GM23338 (cell line): Measurements from ENCODE around the gene SIRT7. TPM values are rescaled to one million over a fixed set of nuclear protein-coding genes. Genes with fewer than 3 reads are reported as not detected.

ENCODE experiments used
- ATAC-seq: fragments of 200-7000 bp; cut with Tn5 transposase; 3 replicates; pipeline ENCODE4 v1.9.1; 2020
- DNase-seq: peaks from one replicate; pipeline ENCODE4 v3.0.0-alpha.2; 2015; ENCODE audit warnings: low spot score
- H2AFZ ChIP-seq: fragments of 200-600 bp; sonication (generic); 2 replicates; pipeline ENCODE4 v1.8.0; 2016; ENCODE audit warnings: antibody characterized with exemption, mild to moderate bottlenecking, moderate library complexity
- H3F3A ChIP-seq: fragments of 200-600 bp; sonication (generic); replicated peaks from 2 replicates; pipeline ENCODE4 v1.8.0; 2017; ENCODE audit warnings: antibody characterized with exemption, mixed run types, low read depth
- H3K27ac ChIP-seq: fragments of 200-600 bp; sonication (generic); 2 replicates; pipeline ENCODE4 v1.6.1; 2016; ENCODE audit warnings: low read depth
- H3K27me3 ChIP-seq: fragments of 200-600 bp; sonication (generic); 2 replicates; pipeline ENCODE4 v1.8.0; 2016; ENCODE audit warnings: mild to moderate bottlenecking, mixed run types, moderate library complexity; ENCODE audit not compliant: insufficient read depth
- H3K36me3 ChIP-seq: fragments of 200-600 bp; sonication (generic); 2 replicates; pipeline ENCODE4 v1.8.0; 2016; ENCODE audit warnings: mild to moderate bottlenecking; ENCODE audit not compliant: insufficient read depth
- H3K4me1 ChIP-seq: fragments of 200-600 bp; sonication (generic); 2 replicates; pipeline ENCODE4 v1.8.0; 2016; ENCODE audit warnings: mild to moderate bottlenecking, moderate library complexity; ENCODE audit not compliant: insufficient read depth
- H3K4me2 ChIP-seq: fragments of 200-600 bp; sonication (generic); 2 replicates; pipeline ENCODE4 v1.7.1; 2017; ENCODE audit warnings: mixed run types
- H3K4me3 ChIP-seq: fragments of 200-600 bp; sonication (generic); 2 replicates; pipeline ENCODE4 v1.6.1; 2016; ENCODE audit warnings: mixed run types
- H3K79me2 ChIP-seq: fragments of 200-600 bp; sonication (generic); replicated peaks from 2 replicates; pipeline ENCODE4 v1.8.0; 2017; ENCODE audit warnings: mild to moderate bottlenecking; ENCODE audit not compliant: insufficient read depth
- H3K9me2 ChIP-seq: fragments of 200-600 bp; sonication (generic); 2 replicates; pipeline ENCODE4 v1.8.0; 2017; ENCODE audit not compliant: insufficient read depth
- H4K20me1 ChIP-seq: fragments of 200-600 bp; sonication (generic); replicated peaks from 2 replicates; pipeline ENCODE4 v1.8.0; 2017; ENCODE audit warnings: mild to moderate bottlenecking; ENCODE audit not compliant: insufficient read depth
- H3K27ac Mint-ChIP-seq: 2 replicates; pipeline ENCODE4 v1.8.0; 2020; ENCODE audit warnings: inconsistent platforms, mild to moderate bottlenecking, moderate library complexity, mixed read lengths
- H3K27me3 Mint-ChIP-seq: 3 replicates; pipeline ENCODE4 v1.8.0; 2022; ENCODE audit warnings: low read depth, mild to moderate bottlenecking, moderate library complexity, mixed read lengths, inconsistent platforms; ENCODE audit not compliant: insufficient read depth, poor library complexity
- H3K36me3 Mint-ChIP-seq: 3 replicates; pipeline ENCODE4 v1.8.0; 2021; ENCODE audit warnings: low read depth, mild to moderate bottlenecking, inconsistent platforms, moderate library complexity, mixed read lengths
- H3K4me1 Mint-ChIP-seq: 3 replicates; pipeline ENCODE4 v1.8.0; 2020; ENCODE audit warnings: mild to moderate bottlenecking, inconsistent platforms, mixed read lengths
- H3K4me3 Mint-ChIP-seq: 3 replicates; pipeline ENCODE4 v1.8.0; 2021; ENCODE audit warnings: moderate library complexity, mild to moderate bottlenecking, inconsistent platforms, mixed read lengths
- H3K9me3 Mint-ChIP-seq: 3 replicates; pipeline ENCODE4 v1.8.0; 2020; ENCODE audit warnings: moderate library complexity, mild to moderate bottlenecking, inconsistent platforms, mixed read lengths
- CREB1 ChIP-seq: fragments of 250-450 bp; sonication (Bioruptor Pico); IDR thresholded peaks from 2 replicates; pipeline ENCODE4 v1.5.0; 2020; ENCODE audit warnings: low read depth, mild to moderate bottlenecking, moderate library complexity
- EZH2 ChIP-seq: fragments of 200-600 bp; sonication (generic); IDR thresholded peaks from one replicate; pipeline ENCODE4 v1.8.0; 2017; ENCODE audit warnings: antibody characterized with exemption, mild to moderate bottlenecking, low read depth; ENCODE audit not compliant: unreplicated experiment
- JUNB ChIP-seq: IDR thresholded peaks from one replicate; pipeline ENCODE4 v1.6.1; 2016; ENCODE audit warnings: antibody characterized with exemption; ENCODE audit not compliant: unreplicated experiment
- POLR2AphosphoS5 ChIP-seq: IDR thresholded peaks from 2 replicates; pipeline ENCODE4 v1.6.1; 2016; ENCODE audit warnings: antibody characterized with exemption, low read depth
- STAT1 ChIP-seq: IDR thresholded peaks from one replicate; pipeline ENCODE4 v1.6.1; 2016; ENCODE audit warnings: antibody characterized with exemption; ENCODE audit not compliant: unreplicated experiment
- ZNF114 ChIP-seq: fragments of 250-450 bp; sonication (Bioruptor Pico); IDR thresholded peaks from 2 replicates; pipeline ENCODE4 v1.5.0; 2020; ENCODE audit warnings: mild to moderate bottlenecking, moderate library complexity
- ZNF331 ChIP-seq: fragments of 250-450 bp; sonication (Bioruptor Pico); IDR thresholded peaks from 2 replicates; pipeline ENCODE4 v1.5.0; 2020; ENCODE audit warnings: low read depth, mild to moderate bottlenecking, moderate library complexity
- polyA plus RNA-seq: library from polyadenylated mRNA; unstranded; fragments of >200 nt; fragmentation: Nextera tagmentation; extraction: Ambion mirVana; gene quantifications from 2 replicates; pipeline ENCODE4 v1.2.1, GENCODE V29; 2016
- total RNA-seq: library from RNA; depleted of rRNA; stranded (reverse); fragments of >200 nt; shearing (Covaris generic); gene quantifications from 2 replicates; pipeline ENCODE4 v1.2.3, GENCODE V29; 2014
- TF ChIP-seq, protein P1 (sequence below): IDR thresholded peaks from 2 replicates; pipeline ENCODE4 v1.6.1; 2016; ENCODE audit warnings: antibody characterized with exemption
- TF ChIP-seq, protein P2 (sequence below): fragments of 250-450 bp; sonication (Bioruptor Pico); IDR thresholded peaks from 2 replicates; pipeline ENCODE4 v1.5.0; 2020; ENCODE audit warnings: mild to moderate bottlenecking, moderate library complexity
- TF ChIP-seq, protein P3 (sequence below), 2 experiments: fragments of 200-600 bp in 1 of 2; sonication (generic) in 1 of 2; conservative IDR thresholded peaks; 2 replicates each; pipeline versions ENCODE4 v1.5.1 to v1.6.1; 2016 to 2017; ENCODE audit warnings: antibody characterized with exemption in 2 of 2, low read depth in 2 of 2, mild to moderate bottlenecking in 2 of 2, moderate library complexity in 1 of 2

Gene SIRT7
- total and polyA plus RNA-seq, 2 experiments from 2014 or later, result 16.3 to 20.8 TPM

DNA sequence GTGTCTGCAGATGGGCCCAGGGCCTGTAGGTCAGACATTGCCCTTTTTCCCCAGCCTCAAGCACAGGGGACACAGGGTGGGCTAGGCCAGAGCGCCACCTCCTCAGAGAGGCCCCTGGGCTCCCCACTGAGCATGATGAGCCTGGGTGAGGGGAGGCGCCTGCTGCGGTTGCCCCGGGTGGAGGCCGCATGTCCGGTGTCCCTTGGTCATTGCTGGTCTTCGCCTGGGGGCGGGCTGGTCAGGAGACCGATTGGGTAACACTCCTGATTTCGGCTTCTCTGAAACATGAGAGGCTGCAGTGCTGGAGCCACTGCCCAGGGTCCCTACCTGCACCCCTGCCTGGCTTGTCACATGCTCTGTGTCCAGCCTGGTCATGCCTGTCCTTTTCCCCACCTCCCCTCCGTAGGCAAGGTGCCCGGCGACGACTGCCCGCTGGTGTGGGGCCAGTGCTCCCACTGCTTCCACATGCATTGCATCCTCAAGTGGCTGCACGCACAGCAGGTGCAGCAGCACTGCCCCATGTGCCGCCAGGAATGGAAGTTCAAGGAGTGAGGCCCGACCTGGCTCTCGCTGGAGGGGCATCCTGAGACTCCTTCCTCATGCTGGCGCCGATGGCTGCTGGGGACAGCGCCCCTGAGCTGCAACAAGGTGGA, 18.3 kb downstream of the SIRT7 start:
- Histone ChIP-seq H4K20me1 (0 out of 2 replicates have a peak, but pooled peaks cover 7% of the 10 kb centered on the region), H3K27me3 (peaks cover 18% of the 10 kb centered on the region), H3K27ac (no peak overlapping the region), H3F3A (peaks cover 15% of the 10 kb centered on the region), H3K4me1 (no peaks in the 10 kb centered on the region; the same call in 1 of the 2 replicates), H3K4me2 (no peak overlapping the region), H3K9me2 (no peaks in the 10 kb centered on the region), H3K4me3 (no peak overlapping the region), H3K79me2 (no peaks in the 10 kb centered on the region; the same call in 1 of the 2 replicates), H2AFZ (no peak overlapping the region), H3K36me3 (peaks cover 26% of the 10 kb centered on the region; the same call in 1 of the 2 replicates)
- Mint-ChIP-seq H3K4me3 (no peak overlapping the region), H3K9me3 (no peaks in the 10 kb centered on the region), H3K4me1 (peaks cover 3% of the 10 kb centered on the region; the same call in 2 of the 3 replicates), H3K27me3 (peaks cover 26% of the 10 kb centered on the region), H3K27ac (no peak overlapping the region), H3K36me3 (peaks cover 38% of the 10 kb centered on the region)
- DNase-seq, result no peak
- ATAC-seq, result no peak
- TF ChIP-seq POLR2AphosphoS5, result no peak
- no peak for TF ChIP-seq JUNB
- TF ChIP-seq ZNF114 (CRISPR knock-in tag), result no peak
- no peak for TF ChIP-seq CREB1
- TF ChIP-seq, protein P1, sequence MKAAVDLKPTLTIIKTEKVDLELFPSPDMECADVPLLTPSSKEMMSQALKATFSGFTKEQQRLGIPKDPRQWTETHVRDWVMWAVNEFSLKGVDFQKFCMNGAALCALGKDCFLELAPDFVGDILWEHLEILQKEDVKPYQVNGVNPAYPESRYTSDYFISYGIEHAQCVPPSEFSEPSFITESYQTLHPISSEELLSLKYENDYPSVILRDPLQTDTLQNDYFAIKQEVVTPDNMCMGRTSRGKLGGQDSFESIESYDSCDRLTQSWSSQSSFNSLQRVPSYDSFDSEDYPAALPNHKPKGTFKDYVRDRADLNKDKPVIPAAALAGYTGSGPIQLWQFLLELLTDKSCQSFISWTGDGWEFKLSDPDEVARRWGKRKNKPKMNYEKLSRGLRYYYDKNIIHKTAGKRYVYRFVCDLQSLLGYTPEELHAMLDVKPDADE, result no peak
- TF ChIP-seq EZH2, result no peak
- no peak for TF ChIP-seq STAT1
- TF ChIP-seq ZNF331 (CRISPR knock-in tag), result no peak

DNA sequence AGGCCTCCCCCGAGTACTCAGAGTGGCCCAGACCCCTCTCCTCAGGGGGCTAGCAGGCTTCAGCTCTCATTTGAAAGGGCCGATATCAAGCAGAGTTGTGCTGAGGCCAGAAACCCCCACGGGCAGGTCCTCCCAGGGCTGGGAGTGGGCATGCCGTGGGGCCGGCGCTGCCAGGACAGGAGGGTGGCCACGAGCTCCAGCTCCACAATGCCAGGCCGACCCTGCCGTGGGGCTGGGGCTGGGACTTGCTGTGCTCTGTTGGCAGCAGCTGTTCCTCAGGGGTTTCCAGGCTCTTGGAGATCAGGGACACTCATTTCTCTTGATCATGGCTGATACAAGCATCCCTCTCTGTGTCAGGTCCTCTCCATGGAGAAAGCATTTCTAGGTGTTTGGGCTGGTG, 19.1 kb downstream of the SIRT7 start:
- H3K9me3 Mint-ChIP-seq, result no peaks in the 10 kb centered on the region
- Histone ChIP-seq H3K4me3 (no peak overlapping the region), H2AFZ (no peak overlapping the region), H3K4me1 (no peaks in the 10 kb centered on the region; the same call in 1 of the 2 replicates), H3K27me3 (peaks cover 18% of the 10 kb centered on the region), H3F3A (peaks cover 13% of the 10 kb centered on the region), H4K20me1 (0 out of 2 replicates have a peak, but pooled peaks cover 7% of the 10 kb centered on the region), H3K9me2 (no peaks in the 10 kb centered on the region), H3K27ac (no peak overlapping the region), H3K4me2 (no peak overlapping the region), H3K36me3 (peaks cover 27% of the 10 kb centered on the region; the same call in 1 of the 2 replicates), H3K79me2 (no peaks in the 10 kb centered on the region; the same call in 1 of the 2 replicates)
- H3K4me1 Mint-ChIP-seq, result peaks cover 3% of the 10 kb centered on the region; the same call in 2 of the 3 replicates
- ATAC-seq (no peak), DNase-seq (no peak)
- H3K27me3 Mint-ChIP-seq, result peaks cover 26% of the 10 kb centered on the region
- H3K36me3 Mint-ChIP-seq, result peaks cover 42% of the 10 kb centered on the region
- no peak overlapping the region for H3K4me3 Mint-ChIP-seq
- H3K27ac Mint-ChIP-seq, result no peak overlapping the region
- no peak for TF ChIP-seq EZH2
- TF ChIP-seq CREB1, result no peak
- TF ChIP-seq, protein P2, sequence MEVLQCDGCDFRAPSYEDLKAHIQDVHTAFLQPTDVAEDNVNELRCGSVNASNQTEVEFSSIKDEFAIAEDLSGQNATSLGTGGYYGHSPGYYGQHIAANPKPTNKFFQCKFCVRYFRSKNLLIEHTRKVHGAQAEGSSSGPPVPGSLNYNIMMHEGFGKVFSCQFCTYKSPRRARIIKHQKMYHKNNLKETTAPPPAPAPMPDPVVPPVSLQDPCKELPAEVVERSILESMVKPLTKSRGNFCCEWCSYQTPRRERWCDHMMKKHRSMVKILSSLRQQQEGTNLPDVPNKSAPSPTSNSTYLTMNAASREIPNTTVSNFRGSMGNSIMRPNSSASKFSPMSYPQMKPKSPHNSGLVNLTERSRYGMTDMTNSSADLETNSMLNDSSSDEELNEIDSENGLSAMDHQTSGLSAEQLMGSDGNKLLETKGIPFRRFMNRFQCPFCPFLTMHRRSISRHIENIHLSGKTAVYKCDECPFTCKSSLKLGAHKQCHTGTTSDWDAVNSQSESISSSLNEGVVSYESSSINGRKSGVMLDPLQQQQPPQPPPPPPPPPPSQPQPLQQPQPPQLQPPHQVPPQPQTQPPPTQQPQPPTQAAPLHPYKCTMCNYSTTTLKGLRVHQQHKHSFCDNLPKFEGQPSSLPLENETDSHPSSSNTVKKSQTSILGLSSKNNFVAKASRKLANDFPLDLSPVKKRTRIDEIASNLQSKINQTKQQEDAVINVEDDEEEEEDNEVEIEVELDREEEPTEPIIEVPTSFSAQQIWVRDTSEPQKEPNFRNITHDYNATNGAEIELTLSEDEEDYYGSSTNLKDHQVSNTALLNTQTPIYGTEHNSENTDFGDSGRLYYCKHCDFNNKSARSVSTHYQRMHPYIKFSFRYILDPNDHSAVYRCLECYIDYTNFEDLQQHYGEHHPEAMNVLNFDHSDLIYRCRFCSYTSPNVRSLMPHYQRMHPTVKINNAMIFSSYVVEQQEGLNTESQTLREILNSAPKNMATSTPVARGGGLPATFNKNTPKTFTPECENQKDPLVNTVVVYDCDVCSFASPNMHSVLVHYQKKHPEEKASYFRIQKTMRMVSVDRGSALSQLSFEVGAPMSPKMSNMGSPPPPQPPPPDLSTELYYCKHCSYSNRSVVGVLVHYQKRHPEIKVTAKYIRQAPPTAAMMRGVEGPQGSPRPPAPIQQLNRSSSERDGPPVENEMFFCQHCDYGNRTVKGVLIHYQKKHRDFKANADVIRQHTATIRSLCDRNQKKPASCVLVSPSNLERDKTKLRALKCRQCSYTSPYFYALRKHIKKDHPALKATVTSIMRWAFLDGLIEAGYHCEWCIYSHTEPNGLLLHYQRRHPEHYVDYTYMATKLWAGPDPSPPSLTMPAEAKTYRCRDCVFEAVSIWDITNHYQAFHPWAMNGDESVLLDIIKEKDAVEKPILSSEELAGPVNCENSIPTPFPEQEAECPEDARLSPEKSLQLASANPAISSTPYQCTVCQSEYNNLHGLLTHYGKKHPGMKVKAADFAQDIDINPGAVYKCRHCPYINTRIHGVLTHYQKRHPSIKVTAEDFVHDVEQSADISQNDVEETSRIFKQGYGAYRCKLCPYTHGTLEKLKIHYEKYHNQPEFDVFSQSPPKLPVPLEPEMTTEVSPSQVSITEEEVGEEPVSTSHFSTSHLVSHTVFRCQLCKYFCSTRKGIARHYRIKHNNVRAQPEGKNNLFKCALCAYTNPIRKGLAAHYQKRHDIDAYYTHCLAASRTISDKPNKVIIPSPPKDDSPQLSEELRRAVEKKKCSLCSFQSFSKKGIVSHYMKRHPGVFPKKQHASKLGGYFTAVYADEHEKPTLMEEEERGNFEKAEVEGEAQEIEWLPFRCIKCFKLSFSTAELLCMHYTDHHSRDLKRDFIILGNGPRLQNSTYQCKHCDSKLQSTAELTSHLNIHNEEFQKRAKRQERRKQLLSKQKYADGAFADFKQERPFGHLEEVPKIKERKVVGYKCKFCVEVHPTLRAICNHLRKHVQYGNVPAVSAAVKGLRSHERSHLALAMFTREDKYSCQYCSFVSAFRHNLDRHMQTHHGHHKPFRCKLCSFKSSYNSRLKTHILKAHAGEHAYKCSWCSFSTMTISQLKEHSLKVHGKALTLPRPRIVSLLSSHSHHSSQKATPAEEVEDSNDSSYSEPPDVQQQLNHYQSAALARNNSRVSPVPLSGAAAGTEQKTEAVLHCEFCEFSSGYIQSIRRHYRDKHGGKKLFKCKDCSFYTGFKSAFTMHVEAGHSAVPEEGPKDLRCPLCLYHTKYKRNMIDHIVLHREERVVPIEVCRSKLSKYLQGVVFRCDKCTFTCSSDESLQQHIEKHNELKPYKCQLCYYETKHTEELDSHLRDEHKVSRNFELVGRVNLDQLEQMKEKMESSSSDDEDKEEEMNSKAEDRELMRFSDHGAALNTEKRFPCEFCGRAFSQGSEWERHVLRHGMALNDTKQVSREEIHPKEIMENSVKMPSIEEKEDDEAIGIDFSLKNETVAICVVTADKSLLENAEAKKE (CRISPR knock-in tag), result no peak
- TF ChIP-seq, protein P3, sequence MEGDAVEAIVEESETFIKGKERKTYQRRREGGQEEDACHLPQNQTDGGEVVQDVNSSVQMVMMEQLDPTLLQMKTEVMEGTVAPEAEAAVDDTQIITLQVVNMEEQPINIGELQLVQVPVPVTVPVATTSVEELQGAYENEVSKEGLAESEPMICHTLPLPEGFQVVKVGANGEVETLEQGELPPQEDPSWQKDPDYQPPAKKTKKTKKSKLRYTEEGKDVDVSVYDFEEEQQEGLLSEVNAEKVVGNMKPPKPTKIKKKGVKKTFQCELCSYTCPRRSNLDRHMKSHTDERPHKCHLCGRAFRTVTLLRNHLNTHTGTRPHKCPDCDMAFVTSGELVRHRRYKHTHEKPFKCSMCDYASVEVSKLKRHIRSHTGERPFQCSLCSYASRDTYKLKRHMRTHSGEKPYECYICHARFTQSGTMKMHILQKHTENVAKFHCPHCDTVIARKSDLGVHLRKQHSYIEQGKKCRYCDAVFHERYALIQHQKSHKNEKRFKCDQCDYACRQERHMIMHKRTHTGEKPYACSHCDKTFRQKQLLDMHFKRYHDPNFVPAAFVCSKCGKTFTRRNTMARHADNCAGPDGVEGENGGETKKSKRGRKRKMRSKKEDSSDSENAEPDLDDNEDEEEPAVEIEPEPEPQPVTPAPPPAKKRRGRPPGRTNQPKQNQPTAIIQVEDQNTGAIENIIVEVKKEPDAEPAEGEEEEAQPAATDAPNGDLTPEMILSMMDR (conservative IDR thresholded peaks at IDR 0.05; ENCODE audit: low read depth in 2 of 2), result no peak
- TF ChIP-seq JUNB, result no peak
- TF ChIP-seq, protein P1, result no peak
